Neural crest cell (in vitro differentiated cells): ENCODE data around the gene ACSS2. TPM values are rescaled to one million over a fixed set of nuclear protein-coding genes. Genes with fewer than 3 reads are reported as not detected.

Source experiments
- DNase-seq: peaks from one replicate; pipeline ENCODE4 v3.0.0; 2021; ENCODE audit warnings: low read depth, mixed read lengths, low spot score
- H3K27ac Mint-ChIP-seq: one replicate; pipeline ENCODE4 v1.8.0; 2021; ENCODE audit warnings: mild to moderate bottlenecking, mixed read lengths; ENCODE audit not compliant: unreplicated experiment
- H3K27me3 Mint-ChIP-seq: 2 replicates; pipeline ENCODE4 v1.8.0; 2021; ENCODE audit warnings: low read depth, mild to moderate bottlenecking, mixed read lengths
- H3K36me3 Mint-ChIP-seq: 2 replicates; pipeline ENCODE4 v1.8.0; 2021; ENCODE audit warnings: low read depth, mild to moderate bottlenecking, mixed read lengths
- H3K4me1 Mint-ChIP-seq: 2 replicates; pipeline ENCODE4 v1.8.0; 2021; ENCODE audit warnings: mixed read lengths
- H3K4me3 Mint-ChIP-seq: one replicate; pipeline ENCODE4 v1.8.0; 2021; ENCODE audit warnings: mild to moderate bottlenecking, mixed read lengths
- H3K9me3 Mint-ChIP-seq: 2 replicates; pipeline ENCODE4 v1.8.0; 2021; ENCODE audit warnings: mixed read lengths
- CTCF ChIP-seq: fragments of 200-600 bp; sonication (generic); conservative IDR thresholded peaks from 2 replicates; pipeline ENCODE4 v1.5.0; 2021; ENCODE audit warnings: antibody characterized with exemption, mild to moderate bottlenecking
- long read RNA-seq: library from polyadenylated mRNA; unstranded; transcript quantifications from one replicate; pipeline ENCODE4 v2.0.0, GENCODE V29; 2020
- total RNA-seq: library from RNA; stranded (reverse); gene quantifications from 2 replicates; pipeline ENCODE4 v1.2.1, GENCODE V29; 2021

The ACSS2 gene
- total RNA-seq = 84.9 and 90.9 TPM in 2 replicates
- long read RNA-seq, transcript ACSS2-202 (18 exons, 3,065 nt) = major isoform, 13 of 32 reads
- long read RNA-seq, partial matches to known transcripts = 12 of 32 reads
- long read RNA-seq, other reads (novel, unspliced or antisense) = 6 of 32 reads

- DNase-seq = no peak
- no peaks in the 10 kb centered on the region for H3K27me3 Mint-ChIP-seq
- peak within 1 kb of the TSS; percentile 96 for H3K4me3 Mint-ChIP-seq
- H3K36me3 Mint-ChIP-seq = peaks cover 3% of the 10 kb centered on the region
- H3K9me3 Mint-ChIP-seq = peaks cover 3% of the 10 kb centered on the region
- H3K4me1 Mint-ChIP-seq = peaks cover 64% of the 10 kb centered on the region
- H3K27ac Mint-ChIP-seq = peak within 1 kb of the TSS; percentile 92
- TF ChIP-seq CTCF = no peak
These were observed at the start of gene ACSS2 for GRCh38 chr20:34876406-34877282. TSS of gene ACSS2 (plus strand) at chr20:34876612. CDS start at chr20:34876646, 34 bp downstream.

- H3K27ac Mint-ChIP-seq = no peak overlapping the region
- TF ChIP-seq CTCF = no peak
- no peaks in the 10 kb centered on the region for H3K9me3 Mint-ChIP-seq
- peak overlapping the region; percentile 67 for H3K4me3 Mint-ChIP-seq
- peaks cover 13% of the 10 kb centered on the region for H3K4me1 Mint-ChIP-seq
- H3K27me3 Mint-ChIP-seq = peaks cover 35% of the 10 kb centered on the region
- DNase-seq = no peak
- no peaks in the 10 kb centered on the region for H3K36me3 Mint-ChIP-seq
These were observed 47.2 kb upstream of the ACSS2 start for GRCh38 chr20:34829191-34829590.

GRCh38 chr20:34831936-34832335 is 44.5 kb upstream of the ACSS2 start:
- H3K36me3 Mint-ChIP-seq = no peaks in the 10 kb centered on the region
- H3K27ac Mint-ChIP-seq = no peak overlapping the region
- H3K4me3 Mint-ChIP-seq = no peak overlapping the region
- no peaks in the 10 kb centered on the region for H3K4me1 Mint-ChIP-seq
- no peak for DNase-seq
- no peaks in the 10 kb centered on the region for H3K9me3 Mint-ChIP-seq
- H3K27me3 Mint-ChIP-seq = peaks cover 37% of the 10 kb centered on the region
- no peak for TF ChIP-seq CTCF

- Mint-ChIP-seq H3K27me3 (peaks cover 37% of the 10 kb centered on the region), H3K4me3 (no peak overlapping the region), H3K4me1 (no peaks in the 10 kb centered on the region), H3K9me3 (no peaks in the 10 kb centered on the region), H3K27ac (no peak overlapping the region), H3K36me3 (no peaks in the 10 kb centered on the region)
- DNase-seq = no peak
- TF ChIP-seq CTCF = peak; percentile 76
These were observed 41.9 kb upstream of the ACSS2 start for GRCh38 chr20:34834459-34834893.

GRCh38 chr20:34842143-34842542 is 34.3 kb upstream of the ACSS2 start:
- no peaks in the 10 kb centered on the region for H3K4me1 Mint-ChIP-seq
- H3K27me3 Mint-ChIP-seq = no peaks in the 10 kb centered on the region

More at GRCh38 chr20:34842143-34842542, 34.3 kb upstream of the ACSS2 start:
- no peaks in the 10 kb centered on the region for H3K9me3 Mint-ChIP-seq
- H3K4me3 Mint-ChIP-seq = no peak overlapping the region
- no peak overlapping the region for H3K27ac Mint-ChIP-seq
- no peak for TF ChIP-seq CTCF
- no peak for DNase-seq
- H3K36me3 Mint-ChIP-seq = peaks cover 8% of the 10 kb centered on the region
